Measurements from ENCODE around the gene OR9Q1.
"Not testable (repeated sequence)": the region's sequence is repeated elsewhere in the genome, so short reads cannot be mapped to it uniquely, and the experiment has no call there.

OR9Q1 gene

DNA sequence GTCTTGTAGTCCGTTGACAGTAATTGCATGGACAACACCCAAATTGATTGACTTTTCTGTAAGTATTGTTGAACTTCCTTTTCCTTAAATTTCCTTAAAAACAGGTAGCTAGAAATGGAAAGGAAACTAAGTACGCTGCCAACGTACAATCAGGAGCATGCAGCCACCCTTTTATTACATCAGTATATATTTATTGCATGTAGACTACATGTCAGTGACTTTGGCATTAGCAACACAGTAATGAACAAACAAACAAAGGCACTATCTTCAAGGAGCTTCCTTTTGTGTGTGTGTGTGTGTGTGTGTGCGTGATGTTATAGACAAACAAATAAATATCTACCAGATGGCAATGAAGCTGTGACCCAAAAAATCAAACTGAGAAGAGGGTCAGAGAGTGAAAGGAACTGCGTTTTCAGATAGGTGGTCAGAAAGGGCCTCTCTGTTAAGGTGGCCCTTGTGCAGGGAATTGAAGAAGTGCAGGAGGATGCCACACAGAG, at the start of gene OR9Q1:
Gene OR9Q1 (plus strand): TSS at position 447 of the 497 bp plus-strand sequence. CDS start 155,564 bp downstream, outside the sequence.
- DNase-seq: no peak

- no peak for DNase-seq
These were observed 49.5 kb upstream of the OR9Q1 start for GRCh38 chr11:57974132-57974531.

DNA sequence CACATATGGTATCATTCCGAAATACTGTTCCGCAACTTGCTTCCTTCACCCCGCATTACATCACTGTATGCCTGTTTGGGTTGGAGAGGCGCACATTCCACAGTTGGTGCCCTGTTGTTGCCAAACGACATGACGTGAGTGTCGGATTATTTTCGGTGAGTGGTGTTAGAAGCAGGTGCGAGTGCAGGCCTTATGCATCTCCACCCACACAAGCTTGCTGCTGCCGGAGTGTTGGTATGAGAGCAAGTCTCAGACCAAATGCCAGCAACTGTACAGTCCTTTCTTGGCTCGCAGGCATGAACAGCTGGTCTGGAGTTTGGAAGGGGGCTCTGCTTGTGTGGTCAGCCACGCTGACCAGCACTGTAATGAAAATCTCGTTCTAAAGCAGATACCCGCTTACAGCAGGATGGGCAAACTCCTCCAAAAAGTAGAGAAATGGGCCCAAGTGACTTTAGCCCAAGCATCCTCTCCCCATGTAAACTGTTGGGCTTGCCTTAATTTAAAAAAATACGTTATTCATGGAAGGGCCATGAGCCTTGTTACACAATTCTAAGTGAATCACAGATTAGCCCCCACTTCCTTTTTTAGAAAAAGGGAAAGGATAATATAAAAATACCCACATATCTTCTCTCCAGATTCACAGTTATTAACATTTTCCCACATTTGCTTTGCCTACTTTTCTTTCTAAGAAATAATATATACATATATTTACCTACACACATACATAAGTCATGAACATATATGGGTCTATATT, 48.7 kb upstream of the OR9Q1 start:
- peak; percentile 38 to 70 (median 67) for DNase-seq

GRCh38 chr11:57977709-57978108, 46.0 kb upstream of the OR9Q1 start:
- DNase-seq: no peak

- no peak for DNase-seq
These were observed 44.8 kb upstream of the OR9Q1 start for GRCh38 chr11:57978686-57979531.

- DNase-seq: no peak
These were observed 44.1 kb upstream of the OR9Q1 start for GRCh38 chr11:57979532-57980079.

DNA sequence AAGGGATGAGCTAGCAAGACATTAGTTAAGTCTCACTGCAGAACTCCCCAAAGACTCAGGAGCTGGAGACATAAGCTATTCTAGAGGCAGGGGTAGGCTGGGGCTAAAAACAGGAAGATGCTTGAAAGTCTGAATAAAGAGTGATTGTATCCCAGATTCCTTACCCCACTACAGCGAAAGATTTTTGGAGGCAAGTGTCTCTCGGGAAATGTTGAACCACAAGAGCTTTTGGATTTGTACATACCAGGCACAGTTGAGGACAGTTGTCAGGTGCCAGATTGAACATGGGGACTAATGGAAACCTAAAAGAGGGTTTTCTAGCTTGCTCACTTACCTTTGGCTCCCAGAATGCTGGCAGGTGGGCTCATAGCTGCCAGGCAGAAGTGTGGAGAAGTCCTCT, 43.5 kb upstream of the OR9Q1 start:
- DNase-seq: no peak

- DNase-seq: no peak
These were observed 42.1 kb upstream of the OR9Q1 start for GRCh38 chr11:57981536-57981935.

DNA sequence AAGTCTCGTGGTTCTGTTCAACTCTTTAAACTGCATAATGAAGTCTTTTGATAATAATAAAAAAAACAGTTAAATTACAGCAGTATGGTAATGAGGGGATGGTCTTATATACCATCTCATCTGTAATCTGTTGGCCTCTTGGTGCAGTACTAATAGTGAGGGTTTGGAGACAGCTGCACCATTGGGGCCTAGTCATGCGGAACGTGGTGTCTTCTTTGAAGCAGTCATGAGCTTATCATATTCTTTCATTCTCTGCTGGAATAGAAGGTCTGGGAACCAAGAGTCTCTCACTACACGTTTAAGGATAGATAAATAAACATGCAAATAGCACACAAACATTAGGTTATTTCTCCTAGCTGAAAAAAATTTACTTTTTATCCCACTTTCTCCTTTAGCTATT, 40.9 kb upstream of the OR9Q1 start:
- no peak for DNase-seq

DNA sequence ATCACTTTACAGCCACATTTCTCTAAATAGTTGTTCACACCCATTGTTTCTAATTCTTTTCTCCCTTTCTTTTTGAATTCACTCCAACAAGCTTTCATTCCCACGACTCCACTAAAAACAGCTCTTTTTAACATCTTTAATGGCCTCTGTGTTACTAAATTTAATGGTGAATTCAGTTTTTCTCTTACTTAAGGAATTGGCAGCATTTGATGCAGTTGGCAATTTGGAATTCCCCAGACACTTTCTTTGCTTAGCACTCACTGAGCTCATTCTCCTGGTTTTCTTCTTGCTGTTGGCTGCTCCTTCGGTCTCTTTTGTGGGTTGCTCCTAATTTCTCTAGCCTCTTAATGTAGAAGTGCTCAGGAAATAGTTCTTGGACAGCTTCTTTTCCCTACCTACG, 40.5 kb upstream of the OR9Q1 start:
- DNase-seq: no peak

GRCh38 chr11:57999523-57999922, 24.2 kb upstream of the OR9Q1 start:
- not testable (repeated sequence) for DNase-seq

- DNase-seq: not testable (repeated sequence)
These were observed 23.7 kb upstream of the OR9Q1 start for GRCh38 chr11:58000021-58000420.

GRCh38 chr11:58000699-58001098, 23.0 kb upstream of the OR9Q1 start:
- DNase-seq: no peak

GRCh38 chr11:58003036-58003435, 20.6 kb upstream of the OR9Q1 start:
- no peak for DNase-seq

DNA sequence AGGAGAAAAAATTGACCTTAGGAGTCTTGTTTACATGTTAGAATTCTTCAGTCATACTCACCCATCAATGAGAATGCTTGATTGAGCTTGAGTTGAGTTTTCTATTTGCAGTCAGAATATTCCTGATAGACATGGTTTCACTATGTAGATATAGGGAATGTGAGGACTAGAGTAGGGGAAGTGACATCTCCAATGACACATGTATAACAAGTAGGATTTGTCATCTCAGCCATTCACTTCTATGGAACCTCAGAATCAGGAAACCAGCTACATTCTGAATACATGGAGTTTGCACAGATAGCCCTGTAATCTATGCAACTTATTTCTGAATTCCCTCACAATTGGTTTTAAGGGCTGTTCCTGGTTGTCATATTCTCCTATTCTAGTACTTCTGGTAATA, 20.1 kb upstream of the OR9Q1 start:
- no peak for DNase-seq

DNA sequence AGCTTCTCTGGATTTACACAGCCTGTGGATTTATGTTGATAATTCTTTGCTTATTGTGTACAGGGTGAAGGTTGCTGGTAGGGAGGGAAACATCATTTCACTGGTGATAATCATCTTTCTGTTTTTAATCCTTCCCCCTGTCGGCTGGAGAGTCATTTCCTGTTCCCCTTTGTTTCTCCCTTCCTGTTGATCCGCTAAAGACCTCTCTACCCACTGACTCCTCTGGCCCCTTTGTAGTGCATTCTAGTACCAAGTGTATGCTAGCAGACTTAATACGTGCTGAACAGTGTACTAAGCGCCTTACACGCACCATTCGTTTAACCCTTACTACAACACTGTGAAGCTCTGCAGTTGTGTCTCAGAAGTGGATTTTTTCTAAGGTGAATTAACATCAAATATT, 19.0 kb upstream of the OR9Q1 start:
- DNase-seq: no peak

DNA sequence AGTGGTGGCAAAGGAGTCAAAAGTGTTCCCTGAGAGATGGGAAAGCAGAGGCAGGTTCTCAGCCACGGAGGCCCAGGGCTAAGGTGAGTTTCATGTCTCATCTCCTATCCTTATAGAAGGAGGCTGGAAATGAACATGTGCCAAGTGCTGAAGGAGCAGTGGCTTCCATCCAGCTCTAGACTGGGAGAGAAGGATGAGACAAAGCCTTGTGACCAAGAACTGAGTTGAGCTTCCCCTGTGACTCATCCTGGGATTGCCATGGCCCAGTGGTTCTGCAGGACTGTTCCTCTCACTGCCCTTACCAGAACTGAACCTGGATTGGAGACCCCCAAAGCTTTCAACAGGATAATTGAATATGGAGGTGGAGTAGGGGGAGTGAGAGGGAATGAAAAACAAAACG, 16.7 kb upstream of the OR9Q1 start:
- peak in 2 of 3 donors; percentile 9 to 11 for DNase-seq

GRCh38 chr11:58011771-58012170, 11.9 kb upstream of the OR9Q1 start:
- no peak for DNase-seq

GRCh38 chr11:58024601-58025091, 965 bp downstream of the OR9Q1 start:
- DNase-seq: no peak

DNA sequence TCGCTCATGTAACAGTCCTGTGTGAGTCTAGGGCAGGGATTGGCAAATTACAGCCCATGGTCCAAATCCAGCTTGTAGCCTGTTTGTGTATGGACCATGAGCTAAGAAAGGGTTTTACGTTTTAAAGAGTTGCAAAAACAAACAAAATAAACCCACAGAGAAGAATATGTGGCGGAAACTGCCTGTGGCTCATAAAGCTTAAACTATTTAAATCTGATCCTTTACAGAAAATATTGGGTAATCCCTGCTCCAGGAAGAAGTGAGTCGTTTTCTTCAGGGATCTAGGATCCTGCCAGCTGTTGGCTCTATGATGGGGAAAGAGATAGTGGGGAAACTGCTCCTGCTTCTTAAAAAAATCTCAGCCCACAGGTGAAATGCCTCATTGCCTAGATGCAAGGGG, 3.7 kb downstream of the OR9Q1 start:
- DNase-seq: no peak

- peak; percentile 76 to 80 (median 79) for DNase-seq
These were observed 5.2 kb downstream of the OR9Q1 start for GRCh38 chr11:58028687-58029411.

DNA sequence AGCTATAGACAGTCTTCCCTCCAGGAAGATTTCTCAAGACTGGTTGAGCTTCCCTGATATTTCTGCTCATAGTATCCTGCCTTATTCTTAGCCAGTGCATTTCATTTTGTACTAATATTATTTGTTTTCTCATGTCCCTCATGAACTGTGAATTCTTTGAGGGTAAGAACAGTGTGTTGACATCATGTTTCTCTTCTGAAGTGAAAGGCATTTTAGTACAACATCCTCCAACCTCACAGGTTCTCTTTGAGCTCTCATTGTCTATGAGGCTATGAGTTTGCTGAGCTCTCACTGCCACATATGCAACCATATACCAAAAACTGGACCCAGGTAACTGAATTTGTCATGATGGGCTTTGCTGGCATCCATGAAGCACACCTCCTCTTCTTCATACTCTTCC, 7.0 kb downstream of the OR9Q1 start, which contains the start of gene OR6Q1:
Gene OR6Q1 (plus strand): TSS at position 301 of the 400 bp plus-strand sequence. CDS start 0 bp downstream, at position 301.
- DNase-seq: no peak

DNA sequence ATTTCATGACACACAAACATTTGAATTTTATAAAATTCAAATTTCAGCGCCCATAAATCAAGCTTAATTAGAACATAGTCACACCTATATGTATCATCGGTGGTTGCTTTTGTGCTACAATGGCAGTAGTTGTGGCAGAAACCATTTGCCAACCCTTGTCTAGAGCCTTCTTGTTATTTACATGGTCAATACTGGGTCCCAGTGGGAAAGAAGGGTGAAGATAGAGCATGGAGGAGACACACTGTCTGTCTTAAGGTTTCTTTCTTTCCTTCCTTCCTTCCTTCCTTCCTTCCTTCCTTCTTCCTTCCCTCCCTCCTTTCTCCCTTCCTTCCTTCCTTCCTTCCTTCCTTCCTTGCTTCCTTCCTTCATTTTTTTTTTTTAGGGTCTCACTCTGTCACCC, 10.8 kb downstream of the OR9Q1 start:
- no peak for DNase-seq
